ENCODE data around the gene ANKRD36C. TPM values are rescaled to one million over a fixed set of nuclear protein-coding genes. Genes with fewer than 3 reads are reported as not detected.
"Not testable (repeated sequence)": the region's sequence is repeated elsewhere in the genome, so short reads cannot be mapped to it uniquely, and the experiment has no call there.

The ANKRD36C gene
- total RNA-seq, 2 donors from 2014 or later = 4.1 to 11.1 TPM

DNA sequence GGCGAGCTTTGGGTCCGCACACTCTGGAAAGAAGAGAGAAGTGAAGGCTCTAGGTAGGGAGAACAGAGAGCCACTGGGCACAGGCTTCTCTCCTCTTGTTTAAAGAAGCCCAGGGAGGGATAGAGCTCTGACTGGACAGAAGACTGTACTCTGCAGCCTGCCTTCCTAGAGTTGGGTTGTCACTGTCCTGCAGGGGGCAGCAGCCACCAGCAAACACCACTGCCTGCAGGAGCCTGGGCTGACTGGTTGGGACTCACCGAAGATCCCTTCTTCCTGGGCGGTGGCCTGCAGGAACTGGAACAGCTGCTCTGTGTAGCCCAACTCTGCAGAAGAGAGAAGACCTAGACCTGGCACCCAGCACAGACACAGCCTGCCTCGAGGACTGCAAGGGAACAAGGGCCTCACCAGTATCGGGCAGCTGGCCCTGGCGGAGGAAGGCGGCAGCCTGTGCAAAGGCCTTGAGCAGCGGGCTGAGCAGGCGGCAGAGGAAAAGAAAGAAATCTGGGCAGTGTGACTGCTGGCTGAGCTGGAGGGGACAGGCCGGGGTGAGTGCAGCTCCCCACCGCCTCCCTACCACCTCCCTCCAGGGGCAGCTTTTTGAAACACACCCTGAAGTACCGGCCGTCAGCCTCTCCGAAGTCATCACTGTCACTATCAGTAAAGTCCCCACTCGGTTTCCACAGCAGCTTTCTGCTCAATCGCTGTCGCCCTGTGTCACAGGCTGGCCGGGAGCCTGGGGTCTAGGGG is 31.2 kb upstream of the ANKRD36C start:
- H3K4me1 ChIP-seq, H3K9me3 ChIP-seq, H3K27ac ChIP-seq, H3K4me3 ChIP-seq, H3K27me3 ChIP-seq, H3K36me3 ChIP-seq: not testable (repeated sequence)
- TF ChIP-seq CTCF (IDR thresholded peaks at IDR 0.05) = peak; percentile 52 to 84
- peak; percentile 87 for DNase-seq (ENCODE audit: low spot score)

- H3K9me3 ChIP-seq; H3K27me3 ChIP-seq; DNase-seq (ENCODE audit: low spot score); H3K4me3 ChIP-seq; H3K36me3 ChIP-seq; H3K4me1 ChIP-seq; H3K27ac ChIP-seq: not testable (repeated sequence)
These were observed 30.5 kb upstream of the ANKRD36C start for GRCh38 chr2:96022126-96022525.

GRCh38 chr2:96021142-96021541 is 29.5 kb upstream of the ANKRD36C start:
- not testable (repeated sequence) for H3K27ac ChIP-seq, H3K4me3 ChIP-seq, H3K36me3 ChIP-seq

GRCh38 chr2:96019909-96020590 is 28.4 kb upstream of the ANKRD36C start:
- H3K4me3 ChIP-seq; H3K9me3 ChIP-seq; DNase-seq (ENCODE audit: low spot score); H3K27me3 ChIP-seq; H3K27ac ChIP-seq; H3K4me1 ChIP-seq; H3K36me3 ChIP-seq: not testable (repeated sequence)

More at GRCh38 chr2:96021142-96021541, 29.5 kb upstream of the ANKRD36C start:
- H3K4me1 ChIP-seq; H3K27me3 ChIP-seq; DNase-seq (ENCODE audit: low spot score); H3K9me3 ChIP-seq: not testable (repeated sequence)

- H3K4me1 ChIP-seq = not testable (repeated sequence)
These were observed 24.7 kb upstream of the ANKRD36C start for GRCh38 chr2:96016321-96016720.

GRCh38 chr2:96012792-96013264 is 21.2 kb upstream of the ANKRD36C start:
- not testable (repeated sequence) for DNase-seq (ENCODE audit: low spot score); H3K4me3 ChIP-seq; H3K27me3 ChIP-seq; H3K9me3 ChIP-seq; H3K36me3 ChIP-seq; H3K27ac ChIP-seq
- H3K4me1 ChIP-seq = peaks cover 0 to 10% of the 10 kb centered on the region in 2 donors

More at GRCh38 chr2:96016321-96016720, 24.7 kb upstream of the ANKRD36C start:
- H3K4me3 ChIP-seq; H3K9me3 ChIP-seq; H3K27me3 ChIP-seq; DNase-seq (ENCODE audit: low spot score); H3K27ac ChIP-seq; H3K36me3 ChIP-seq: not testable (repeated sequence)

GRCh38 chr2:96012086-96012791 is 20.6 kb upstream of the ANKRD36C start:
- not testable (repeated sequence) for H3K27me3 ChIP-seq; H3K36me3 ChIP-seq; H3K4me3 ChIP-seq; H3K27ac ChIP-seq; DNase-seq (ENCODE audit: low spot score); H3K9me3 ChIP-seq
- peaks cover 0 to 10% of the 10 kb centered on the region in 2 donors for H3K4me1 ChIP-seq

DNA sequence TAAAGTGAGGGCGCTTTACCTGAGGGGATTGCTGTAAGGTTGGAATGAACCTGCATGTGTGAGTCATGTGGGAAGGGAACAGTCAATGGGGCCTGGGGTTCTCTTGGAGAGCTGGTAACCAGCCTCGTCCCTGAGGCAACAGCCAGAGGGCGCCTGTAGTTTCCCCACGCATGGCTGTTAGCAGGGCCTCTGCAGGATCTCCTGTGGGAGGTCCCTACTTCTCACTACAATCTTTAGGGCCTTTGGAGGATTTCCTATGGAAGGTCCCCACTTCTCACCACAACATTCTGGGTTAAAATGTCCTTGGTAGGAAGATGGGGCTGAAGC is 19.5 kb upstream of the ANKRD36C start:
- DNase-seq (ENCODE audit: low spot score); H3K27me3 ChIP-seq; H3K9me3 ChIP-seq; H3K36me3 ChIP-seq; H3K4me3 ChIP-seq: not testable (repeated sequence)
- Histone ChIP-seq H3K27ac (peak overlapping the region; percentile 21 to 40), H3K4me1 (peaks cover 0 to 10% of the 10 kb centered on the region in 2 donors)
- peak in 1 of 2 donors; percentile 37 for TF ChIP-seq CTCF (IDR thresholded peaks at IDR 0.05)

- peaks cover 0 to 10% of the 10 kb centered on the region in 2 donors for H3K4me1 ChIP-seq
- H3K36me3 ChIP-seq, H3K27me3 ChIP-seq, H3K9me3 ChIP-seq: not testable (repeated sequence)
- peak; percentile 97 for DNase-seq (ENCODE audit: low spot score)
- H3K4me3 ChIP-seq = peak overlapping the region; percentile 35 to 60
- H3K27ac ChIP-seq = peak overlapping the region; percentile 73 to 90
These were observed 18.9 kb upstream of the ANKRD36C start for GRCh38 chr2:96010320-96011128.

DNA sequence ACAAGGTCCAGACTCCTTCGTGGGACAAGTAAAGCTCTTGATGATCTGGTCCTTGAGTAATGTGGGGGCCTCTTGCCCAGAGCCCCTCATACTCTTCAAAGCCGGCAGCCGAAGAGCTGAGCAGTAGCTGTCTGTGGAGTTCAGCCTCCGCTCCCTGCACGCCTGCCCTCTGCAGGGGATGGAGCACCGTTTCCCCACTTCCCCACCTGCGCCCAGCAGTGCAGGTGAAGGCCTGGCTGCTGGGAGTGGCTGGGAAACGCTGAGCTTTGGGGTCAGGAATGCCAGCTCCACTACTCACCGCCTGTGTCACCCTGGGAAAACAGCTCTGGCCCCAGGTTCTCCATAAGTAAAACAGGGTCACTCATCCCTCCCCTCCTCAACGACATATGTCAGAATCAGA is 18.2 kb upstream of the ANKRD36C start:
- peak overlapping the region; percentile 73 to 90 for H3K27ac ChIP-seq
- H3K27me3 ChIP-seq; H3K36me3 ChIP-seq; H3K9me3 ChIP-seq; DNase-seq (ENCODE audit: low spot score): not testable (repeated sequence)
- H3K4me1 ChIP-seq = peaks cover 0 to 10% of the 10 kb centered on the region in 2 donors
- peak overlapping the region; percentile 35 to 60 for H3K4me3 ChIP-seq

- DNase-seq (ENCODE audit: low spot score); H3K27ac ChIP-seq; H3K27me3 ChIP-seq; H3K4me3 ChIP-seq; H3K9me3 ChIP-seq; H3K36me3 ChIP-seq: not testable (repeated sequence)
- H3K4me1 ChIP-seq = peaks cover 0 to 10% of the 10 kb centered on the region in 2 donors
These were observed 16.4 kb upstream of the ANKRD36C start for GRCh38 chr2:96008051-96008450.

DNA sequence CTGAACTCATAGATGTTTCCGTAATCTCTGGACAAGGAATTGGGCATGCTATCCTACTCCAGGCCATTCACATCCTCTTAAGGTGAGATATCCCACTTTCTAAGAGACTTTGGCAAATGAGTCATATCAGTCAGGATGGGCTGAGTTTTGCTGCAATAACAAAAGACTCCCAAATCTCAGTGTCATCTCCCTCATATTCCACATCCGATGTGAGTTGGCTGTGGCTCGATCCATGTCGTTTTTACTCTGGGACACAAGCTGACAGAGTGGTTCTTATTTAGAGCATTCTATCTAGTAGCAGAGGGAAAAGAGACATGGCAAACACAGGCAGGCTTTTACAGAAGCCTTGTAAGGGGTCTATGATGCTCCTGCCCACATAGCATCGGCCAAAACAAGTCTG is 14.6 kb upstream of the ANKRD36C start:
- not testable (repeated sequence) for H3K36me3 ChIP-seq; H3K9me3 ChIP-seq; H3K4me3 ChIP-seq; H3K27me3 ChIP-seq; H3K27ac ChIP-seq; DNase-seq (ENCODE audit: low spot score); H3K4me1 ChIP-seq

Data from right atrium auricular region (tissue), 2 donors.